Glomerular visceral epithelial cell (primary cell): Measurements from ENCODE around the gene CGN.

Source experiments
- DNase-seq: peaks from one replicate; pipeline ENCODE4 v3.0.0-alpha.2; 2016; ENCODE audit errors: extremely low spot score

The CGN gene

DNA sequence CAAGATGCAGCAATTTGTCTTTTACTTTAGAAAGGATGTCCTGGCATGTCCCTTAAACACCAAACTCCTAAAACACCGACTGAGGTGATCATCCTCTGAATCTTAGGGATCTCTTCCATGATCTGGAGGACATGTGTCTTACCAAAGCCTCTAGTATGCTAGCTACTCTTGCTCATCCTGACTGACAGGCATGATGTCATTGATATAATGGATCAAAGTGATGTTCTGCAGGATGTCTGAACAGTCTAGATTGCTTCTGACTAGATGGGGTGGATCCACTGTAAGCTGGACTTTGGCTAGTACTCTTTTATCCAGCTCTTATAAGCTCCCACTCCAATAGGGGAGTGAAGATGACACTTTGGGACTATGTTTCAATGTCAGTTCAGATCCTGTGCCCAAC, 11.3 kb upstream of the CGN start:
- no peak for DNase-seq

DNA sequence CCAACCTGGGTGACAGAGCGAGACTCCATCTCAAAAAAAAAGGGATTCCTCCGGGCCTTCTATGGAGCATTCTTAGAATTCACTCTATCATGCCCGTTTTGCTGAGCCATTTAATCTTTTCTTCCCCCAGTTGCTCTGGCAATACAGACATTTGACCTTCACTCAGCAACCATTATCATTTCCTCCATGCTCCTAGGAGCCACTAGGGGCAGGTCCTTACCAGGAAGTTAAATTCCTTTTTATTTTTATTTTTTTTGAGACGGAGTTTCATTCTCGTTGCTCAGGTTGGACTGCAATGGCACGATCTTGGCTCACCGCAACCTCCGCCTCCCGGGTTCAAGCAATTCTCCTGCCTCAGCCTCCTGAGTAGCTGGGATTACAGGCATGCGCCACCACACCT, 9.7 kb upstream of the CGN start:
- peak; percentile 23 for DNase-seq

DNA sequence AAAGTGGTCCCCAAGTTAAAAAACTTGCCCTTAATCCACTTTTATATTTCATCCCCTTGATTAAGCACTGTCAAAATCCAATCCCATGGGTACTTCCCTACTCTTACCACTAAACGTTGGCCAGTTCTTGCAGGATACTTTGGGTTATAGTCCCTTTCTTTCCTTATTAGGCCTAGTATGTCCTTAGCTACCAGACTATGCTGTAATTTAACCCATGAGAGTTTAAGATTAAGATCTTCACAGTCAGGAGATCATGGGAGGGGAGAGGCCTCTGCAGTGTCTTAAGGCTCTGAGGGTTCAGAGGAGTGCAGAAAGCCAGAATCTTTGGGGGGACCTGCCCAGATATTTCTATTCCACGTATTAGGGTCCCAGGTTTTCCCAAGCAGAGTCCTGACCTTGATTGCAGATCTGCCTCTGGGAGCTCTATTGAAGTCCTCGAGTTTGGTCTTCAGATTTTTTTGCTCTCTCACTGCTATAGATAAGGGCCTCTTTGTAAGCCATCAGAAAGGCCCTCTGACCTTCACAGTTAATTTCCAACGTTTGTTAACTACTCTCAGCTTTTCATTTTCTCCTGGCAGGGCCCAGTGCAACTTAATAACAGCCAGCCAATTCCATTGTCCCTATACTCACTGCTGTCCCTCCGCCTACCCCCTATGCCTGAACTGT, 9.0 kb upstream of the CGN start:
- DNase-seq: no peak

DNA sequence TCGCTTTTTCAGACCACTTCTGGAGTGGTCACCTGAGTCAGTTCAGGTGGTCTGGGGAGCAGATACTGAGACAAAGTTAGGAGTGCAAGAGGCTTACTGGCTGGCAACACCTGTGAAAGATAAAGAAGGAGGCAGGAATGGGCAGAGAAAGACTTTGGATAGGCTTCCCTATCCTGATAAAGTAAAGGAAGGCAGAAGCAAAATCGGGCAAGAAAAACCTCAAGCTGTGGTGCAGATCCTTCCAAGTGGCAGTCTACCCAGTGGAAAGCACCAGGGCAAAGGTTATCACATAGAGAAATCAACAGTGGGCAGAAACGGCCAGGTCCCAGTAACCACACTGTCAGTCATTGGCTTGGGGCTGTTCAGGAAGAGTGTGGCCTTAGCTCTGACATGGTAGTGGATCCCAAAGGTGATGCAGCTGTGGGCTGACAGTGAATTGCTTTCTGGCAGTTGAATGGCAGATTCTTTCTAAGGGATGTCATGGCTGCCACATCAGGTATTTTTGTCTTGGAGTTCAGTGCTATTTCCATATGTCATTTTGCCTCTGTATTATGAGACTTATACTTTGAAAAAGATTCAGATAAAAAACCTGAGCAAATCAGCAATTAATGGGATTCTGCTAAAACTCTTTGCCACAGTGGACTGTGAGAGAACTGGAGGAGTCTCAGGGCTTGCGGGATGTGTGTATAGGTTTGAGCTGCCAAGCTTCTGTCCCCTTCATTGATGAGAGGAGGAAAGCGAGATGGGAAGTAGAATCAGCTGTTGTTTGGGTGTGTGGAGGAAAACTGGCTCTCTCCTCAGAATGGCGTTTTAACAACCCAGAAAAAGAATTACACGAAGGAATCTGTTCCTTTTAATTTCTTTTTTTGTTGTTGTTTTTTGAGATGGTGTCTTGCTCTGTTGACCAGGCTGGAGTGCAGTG, 8.1 kb upstream of the CGN start:
- DNase-seq: no peak

DNA sequence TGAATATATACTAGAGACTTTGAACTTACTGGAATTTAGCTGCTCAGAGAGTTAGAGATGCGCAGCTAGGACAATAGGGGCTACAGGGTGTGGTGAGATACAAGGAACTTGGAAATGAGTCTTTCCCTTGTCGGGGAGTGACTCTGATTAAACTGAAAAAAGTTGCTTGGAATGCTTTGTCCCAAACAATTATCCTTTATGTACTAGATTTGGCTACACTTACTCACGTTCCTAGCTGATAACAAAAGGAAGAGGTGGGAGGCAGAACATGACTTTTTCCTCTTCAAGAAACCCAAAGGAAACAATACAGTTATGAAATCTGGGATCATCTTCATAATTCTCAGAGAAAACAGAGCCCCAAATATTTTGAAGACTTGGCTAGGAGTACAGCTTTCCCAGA, 6.9 kb upstream of the CGN start:
- no peak for DNase-seq

DNA sequence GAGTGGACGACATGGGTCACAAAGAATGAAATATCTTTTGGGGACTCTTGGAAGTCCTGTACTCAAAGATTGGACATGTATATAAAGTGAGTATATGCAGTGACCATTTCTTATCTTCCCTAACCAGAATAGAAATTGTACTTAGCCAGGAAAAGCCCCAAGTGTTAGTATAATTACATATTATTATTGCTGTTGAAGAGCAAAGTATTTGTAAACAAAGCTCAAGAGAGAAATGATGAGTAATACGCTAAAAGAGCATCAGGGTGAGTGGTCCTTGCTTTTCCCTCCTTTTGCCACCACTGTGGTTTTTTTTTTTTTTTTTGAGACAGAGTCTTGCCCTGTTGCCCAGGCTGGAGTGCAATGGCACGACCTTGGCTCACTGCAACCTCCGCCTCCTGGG, 6.4 kb upstream of the CGN start:
- DNase-seq: no peak

DNA sequence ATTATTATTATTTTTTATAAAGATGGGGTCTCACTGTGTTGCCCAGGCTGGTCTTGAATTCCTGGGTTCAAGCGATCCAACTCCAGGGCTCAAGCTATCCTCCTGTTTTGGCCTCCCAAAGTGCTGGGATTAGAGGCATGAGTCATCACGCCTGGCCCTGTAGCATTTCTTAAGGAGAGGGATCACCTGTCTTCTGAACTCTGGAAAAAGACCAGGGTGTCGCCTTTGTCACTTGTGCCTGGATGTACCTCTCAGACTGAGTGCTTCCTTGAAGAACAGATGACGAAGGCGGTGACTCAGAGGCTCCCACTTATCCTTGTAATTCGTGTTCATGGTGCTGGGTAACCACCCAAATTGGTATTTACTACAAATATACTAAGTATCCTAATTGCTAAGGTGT, 2.4 kb upstream of the CGN start:
- DNase-seq: no peak

DNA sequence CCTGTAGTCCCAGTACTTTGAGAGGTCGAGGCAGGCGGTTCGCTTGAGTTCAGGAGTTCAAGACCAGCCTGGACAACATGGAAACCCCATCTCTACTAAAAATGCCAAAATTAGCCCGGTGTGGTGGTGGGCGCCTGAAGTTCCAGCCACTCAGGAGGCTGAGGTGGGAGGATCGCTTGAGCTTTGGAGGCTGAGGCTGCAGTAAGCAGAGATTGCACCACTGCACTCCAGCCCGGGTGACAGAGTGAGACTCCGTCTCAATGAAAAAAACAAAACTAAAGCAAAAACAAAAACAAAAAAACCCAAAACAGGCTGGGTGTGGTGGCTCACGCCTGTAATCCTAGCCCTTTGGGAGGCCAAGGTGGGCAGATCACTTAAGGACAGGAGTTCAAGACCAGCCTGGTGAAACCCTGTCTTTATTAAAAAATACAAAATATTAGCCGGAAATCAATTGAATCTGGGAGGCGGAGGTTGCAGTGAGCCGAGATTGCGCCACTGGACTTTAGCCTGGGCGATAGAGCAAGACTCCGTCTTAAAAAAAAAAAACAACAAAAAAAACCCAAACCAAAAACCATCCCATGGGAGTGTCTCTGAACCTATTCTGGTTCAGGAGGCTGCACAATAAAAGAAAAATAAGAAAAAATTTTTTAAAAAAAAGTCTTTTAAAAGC, 1.7 kb upstream of the CGN start:
- DNase-seq: no peak

DNA sequence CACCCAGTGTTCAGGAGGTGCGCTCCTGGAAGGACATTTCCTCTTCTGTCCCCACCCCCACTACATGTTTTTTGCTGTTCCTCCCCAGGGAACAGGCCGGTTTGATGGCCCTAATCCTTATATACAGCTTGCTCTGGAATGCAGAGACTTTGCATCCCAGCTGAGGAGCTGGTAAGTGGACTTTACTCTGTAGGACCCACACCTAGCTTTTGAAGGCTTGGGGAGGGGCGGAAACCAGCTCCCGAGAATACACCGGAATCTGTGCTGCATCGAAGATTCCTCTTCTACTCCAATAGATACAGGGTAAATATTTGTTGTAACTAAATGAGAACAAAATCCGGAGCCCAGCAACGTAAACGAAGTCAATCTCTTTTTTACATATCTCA, 1.2 kb upstream of the CGN start:
- DNase-seq: no peak

DNA sequence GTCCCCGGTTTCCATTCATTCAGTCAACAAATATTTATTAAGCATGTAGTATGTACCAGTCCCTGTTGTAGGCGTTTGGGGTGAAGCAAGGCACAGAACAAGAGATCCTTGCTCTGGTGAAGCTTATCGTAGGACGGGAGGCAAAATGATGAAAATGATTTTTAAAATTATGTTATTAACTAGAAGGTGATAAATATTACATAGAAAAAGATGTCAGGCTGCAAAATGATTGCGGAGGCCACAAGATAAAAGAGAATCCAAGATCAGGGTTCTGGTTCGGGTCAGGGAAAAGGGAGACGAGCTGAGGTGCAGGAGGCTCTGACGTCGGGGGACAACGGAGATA, 602 bp upstream of the CGN start:
- DNase-seq: no peak

DNA sequence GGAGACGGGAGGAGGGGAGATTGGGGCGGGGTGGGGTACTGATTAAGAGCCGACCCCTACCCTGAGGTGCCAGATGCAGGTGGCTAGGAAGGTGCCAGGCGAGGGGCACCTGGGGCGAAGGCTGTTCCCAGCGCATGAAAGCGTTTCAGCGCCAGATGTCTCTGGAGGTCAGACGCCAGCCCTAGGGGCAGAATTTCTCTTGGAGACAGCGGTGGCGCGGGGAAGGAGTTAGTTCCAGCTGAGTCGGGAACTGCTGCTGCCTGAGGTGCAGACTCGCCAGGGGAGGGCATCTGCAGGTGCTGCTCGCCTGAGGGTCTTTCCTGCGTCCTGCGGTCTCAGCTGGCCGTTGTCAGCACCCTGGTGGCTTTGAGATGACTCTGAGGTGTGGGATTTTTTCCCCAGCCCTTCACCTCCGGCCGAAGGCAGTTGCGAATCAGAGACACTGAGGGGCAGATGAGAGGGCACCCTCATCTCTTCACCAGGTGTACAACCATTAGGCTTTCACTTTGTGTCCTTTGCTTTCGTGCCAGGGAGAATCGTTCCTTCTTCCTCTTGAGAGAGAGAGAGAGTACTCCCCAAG, 539 bp downstream of the CGN start:
- DNase-seq: peak; percentile 43

DNA sequence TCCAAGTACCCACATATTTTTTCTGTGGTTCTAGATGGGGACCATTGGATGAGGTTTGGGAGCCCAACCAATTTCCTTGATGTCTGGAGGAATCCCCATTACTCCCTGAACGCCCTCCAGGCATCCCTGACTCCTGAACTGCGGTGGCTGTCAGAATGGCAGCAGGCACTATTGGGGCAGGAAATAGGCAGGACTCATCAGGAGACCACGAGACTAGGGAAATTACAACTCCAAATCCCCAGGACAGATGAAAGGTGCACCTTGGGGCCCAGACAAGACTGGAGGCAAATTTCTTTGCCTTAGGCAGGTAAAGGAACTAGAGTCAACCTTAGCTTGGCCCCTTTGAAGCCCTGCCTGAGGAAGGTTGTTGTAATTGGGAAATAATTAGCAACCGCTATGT, 1.1 kb downstream of the CGN start:
- DNase-seq: no peak

DNA sequence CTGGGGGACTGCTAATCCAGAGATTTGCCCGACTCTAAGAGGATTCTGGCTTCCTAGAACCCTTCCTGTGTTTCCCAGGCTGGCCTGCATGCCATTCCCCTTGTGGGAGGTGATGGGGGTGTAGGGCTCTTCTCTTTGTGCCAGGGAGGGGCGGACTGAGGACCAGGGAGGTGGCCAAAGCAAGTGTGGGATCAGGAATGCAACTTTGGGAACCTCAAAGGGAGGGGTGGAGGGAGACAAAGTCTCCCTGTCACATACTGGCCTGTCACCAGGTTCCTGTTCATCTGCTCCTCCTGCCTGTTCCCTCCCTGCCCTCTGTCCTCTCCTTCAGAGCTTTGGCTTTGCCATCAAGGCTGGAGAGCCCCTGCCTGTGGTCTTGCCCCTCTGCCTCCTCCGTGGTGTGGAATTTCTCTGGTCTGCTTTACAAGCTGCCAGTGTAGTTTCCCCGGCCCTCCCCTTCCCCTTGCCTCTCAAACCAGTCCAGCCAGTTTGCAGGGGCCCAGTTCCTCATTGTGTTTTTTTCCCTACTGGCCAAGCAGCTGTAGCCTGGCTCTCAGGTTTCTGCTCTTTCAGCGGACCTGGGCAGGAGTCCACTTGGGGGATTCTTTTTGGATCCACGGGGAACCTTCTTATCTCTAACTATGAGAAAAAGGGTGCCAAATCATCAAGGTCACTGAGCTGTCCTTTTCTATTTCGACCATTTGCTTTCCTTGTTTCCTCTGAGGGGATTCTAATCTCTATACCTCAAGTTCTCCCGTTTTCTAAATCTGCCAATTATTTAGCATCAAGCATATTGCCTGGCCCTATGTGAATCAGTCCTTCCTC, 1.8 kb downstream of the CGN start:
- no peak for DNase-seq

DNA sequence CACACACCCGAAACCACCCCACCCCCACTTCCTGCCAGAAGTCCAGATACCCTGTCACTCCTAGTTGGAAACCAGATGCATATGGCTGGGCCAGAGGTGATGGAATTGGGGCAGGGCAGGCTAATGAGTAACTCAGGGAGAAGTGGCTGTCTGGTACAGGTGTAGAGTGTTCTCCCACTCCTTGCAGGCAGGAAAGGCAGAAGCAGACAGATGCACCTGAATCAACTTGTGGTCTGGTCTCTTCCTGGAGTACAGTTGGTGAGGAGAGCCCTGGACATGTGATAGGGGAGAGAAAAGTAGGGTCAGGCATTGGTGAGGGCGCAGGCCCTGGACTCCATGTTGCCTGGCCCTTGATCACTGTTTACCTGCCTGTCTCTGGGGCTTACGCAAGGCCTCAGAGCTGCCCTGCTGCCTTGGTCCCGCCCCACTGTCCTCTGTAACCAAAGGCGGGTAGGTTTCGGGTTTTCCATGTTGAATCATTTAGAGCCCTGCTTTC, 2.5 kb downstream of the CGN start:
- peak; percentile 56 for DNase-seq

DNA sequence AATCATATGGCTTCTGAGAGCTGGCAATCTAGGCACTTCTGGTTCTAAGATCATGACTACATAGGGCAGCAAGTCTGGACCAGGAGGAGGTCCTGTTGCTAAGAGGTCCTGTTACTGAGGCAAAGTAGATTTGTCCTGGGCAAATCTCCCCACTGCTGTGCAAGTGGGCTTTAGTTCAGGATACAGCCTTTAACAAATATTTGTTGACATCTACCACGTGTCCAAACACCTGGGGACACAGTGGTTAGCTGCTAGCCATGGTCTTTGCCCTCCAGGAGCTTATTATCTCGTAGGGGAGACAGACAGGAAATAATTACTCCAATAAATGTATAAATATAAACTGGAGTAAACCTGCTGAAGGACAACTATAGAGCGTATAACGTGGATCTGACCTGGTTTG, 3.2 kb downstream of the CGN start:
- no peak for DNase-seq

DNA sequence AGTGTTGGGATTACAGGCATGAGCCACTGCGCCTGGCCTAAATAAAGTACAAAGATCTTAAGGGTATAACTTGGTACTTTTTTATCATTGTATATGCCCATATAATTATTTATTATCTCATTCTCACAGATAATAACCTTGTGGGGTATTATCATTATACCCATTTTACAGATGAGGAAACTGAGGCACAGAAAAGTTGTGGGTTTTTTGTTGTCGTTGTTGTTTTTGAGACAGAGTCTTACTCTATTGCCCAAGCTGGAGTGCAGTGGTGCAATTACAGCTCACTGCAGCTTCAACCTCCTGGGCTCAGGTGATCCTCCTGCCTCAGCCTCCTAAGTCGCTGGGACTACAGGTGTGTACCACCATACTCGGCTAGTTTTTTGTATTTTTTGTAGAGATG, 4.1 kb downstream of the CGN start:
- no peak for DNase-seq

DNA sequence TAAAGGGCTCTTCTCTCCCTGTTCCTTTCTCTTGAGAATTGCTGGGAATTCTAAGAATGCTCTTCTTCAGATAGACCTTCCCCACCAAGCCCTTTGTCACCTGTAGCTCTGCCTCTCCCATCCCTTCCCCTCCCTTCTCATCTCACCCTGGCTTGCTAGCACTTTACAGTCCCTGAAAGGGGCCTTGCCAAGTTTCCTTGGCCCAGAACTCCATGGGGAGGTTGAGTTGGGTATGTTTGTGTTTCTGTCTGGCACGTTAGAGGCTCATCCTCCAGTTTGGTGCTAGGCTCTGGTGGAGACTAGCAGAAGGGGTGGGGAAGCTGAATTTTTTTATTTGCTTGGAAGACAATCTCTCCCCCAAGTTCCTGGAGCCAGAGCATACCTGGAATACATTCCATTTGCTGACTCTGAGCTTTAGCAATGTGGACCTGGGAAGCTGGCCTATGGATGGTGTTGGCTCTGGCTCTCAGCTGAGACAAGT, 4.9 kb downstream of the CGN start:
- DNase-seq: no peak

DNA sequence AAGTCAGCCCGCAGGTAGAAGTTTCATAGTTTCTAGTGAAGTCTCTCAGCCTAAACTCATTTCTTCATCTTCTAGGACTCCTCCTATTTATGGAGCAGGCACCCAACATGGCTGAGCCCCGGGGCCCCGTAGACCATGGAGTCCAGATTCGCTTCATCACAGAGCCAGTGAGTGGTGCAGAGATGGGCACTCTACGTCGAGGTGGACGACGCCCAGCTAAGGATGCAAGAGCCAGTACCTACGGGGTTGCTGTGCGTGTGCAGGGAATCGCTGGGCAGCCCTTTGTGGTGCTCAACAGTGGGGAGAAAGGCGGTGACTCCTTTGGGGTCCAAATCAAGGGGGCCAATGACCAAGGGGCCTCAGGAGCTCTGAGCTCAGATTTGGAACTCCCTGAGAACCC, 7.2 kb downstream of the CGN start:
- no peak for DNase-seq

DNA sequence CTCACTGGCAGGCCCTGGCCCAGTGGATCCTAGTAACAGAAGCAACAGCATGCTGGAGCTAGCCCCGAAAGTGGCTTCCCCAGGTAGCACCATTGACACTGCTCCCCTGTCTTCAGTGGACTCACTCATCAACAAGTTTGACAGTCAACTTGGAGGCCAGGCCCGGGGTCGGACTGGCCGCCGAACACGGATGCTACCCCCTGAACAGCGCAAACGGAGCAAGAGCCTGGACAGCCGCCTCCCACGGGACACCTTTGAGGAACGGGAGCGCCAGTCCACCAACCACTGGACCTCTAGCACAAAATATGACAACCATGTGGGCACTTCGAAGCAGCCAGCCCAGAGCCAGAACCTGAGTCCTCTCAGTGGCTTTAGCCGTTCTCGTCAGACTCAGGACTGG, 7.7 kb downstream of the CGN start:
- no peak for DNase-seq

DNA sequence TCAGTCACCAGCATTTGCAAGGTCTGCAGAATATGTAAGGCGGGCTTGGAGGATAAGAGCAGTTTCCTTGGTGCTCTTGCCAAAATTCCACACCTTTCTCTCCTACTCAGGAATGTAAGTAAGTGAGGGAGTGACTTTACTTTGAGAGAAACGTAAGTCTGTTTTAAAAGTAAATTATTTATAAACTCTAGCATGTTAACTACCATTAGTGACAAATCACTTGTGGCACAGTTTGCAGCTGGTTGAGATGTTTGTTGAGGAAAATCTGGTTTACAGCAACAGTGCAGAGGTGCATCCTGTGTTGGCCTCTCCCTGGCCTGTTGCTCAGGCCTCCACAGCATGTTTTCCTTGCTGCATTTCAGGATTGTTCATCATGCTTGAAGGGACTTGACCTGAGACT, 8.5 kb downstream of the CGN start:
- DNase-seq: no peak

DNA sequence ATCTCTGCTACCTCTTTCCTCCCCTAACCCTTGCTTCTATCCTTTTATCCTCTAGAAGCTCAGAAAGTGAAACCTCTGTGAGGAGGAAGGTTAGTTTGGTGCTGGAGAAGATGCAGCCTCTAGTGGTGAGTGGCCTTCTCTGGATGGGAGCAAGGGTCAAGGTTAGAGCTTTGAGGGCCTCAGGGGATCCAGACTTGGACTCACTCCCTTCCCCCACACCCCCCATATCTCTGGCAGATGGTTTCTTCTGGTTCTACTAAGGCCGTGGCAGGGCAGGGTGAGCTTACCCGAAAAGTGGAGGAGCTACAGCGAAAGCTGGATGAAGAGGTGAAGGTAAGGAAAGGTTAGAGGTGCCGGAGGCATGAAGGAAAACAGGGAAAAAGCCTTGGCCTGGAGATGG, 9.2 kb downstream of the CGN start:
- no peak for DNase-seq
